H1 (cell line): ENCODE data around the gene GRIP1. TPM values are rescaled to one million over a fixed set of nuclear protein-coding genes. Genes with fewer than 3 reads are reported as not detected.
A peak's percentile ranks its signal among the peaks of the same experiment; 100 is the strongest.

ENCODE experiments used
- CTCF ChIA-PET: fragments of 300-600 bp; sonication (Branson Sonifier 250); formaldehyde crosslinking; loops from one replicate; lab custom pipeline; 2021; ENCODE audit not compliant: partially characterized antibody; lab: Charles Lee
- POLR2A ChIA-PET: fragments of 300-600 bp; sonication (Branson Sonifier 250); formaldehyde crosslinking; loops from one replicate; lab custom pipeline; 2021; ENCODE audit warnings: inconsistent platforms; ENCODE audit not compliant: partially characterized antibody; lab: Charles Lee
- DNase-seq, 2 experiments: peaks; one replicate each; pipeline versions ENCODE4 v3.0.0 to v3.0.0-alpha.2; 2010 to 2022; ENCODE audit warnings: low spot score in 2 of 2, low read depth in 1 of 2, mixed read lengths in 1 of 2
- FAIRE-seq: peaks from 2 replicates; lab custom pipeline; 2011; peaks lifted over from hg19 to GRCh38; lab: Jason Lieb, UNC
- H2AFZ ChIP-seq: 2 replicates; pipeline ENCODE4 v1.8.1; 2012; ENCODE audit warnings: low read length, inconsistent platforms
- H2AK5ac ChIP-seq: 2 replicates; pipeline ENCODE4 v1.6.1; 2013; ENCODE audit warnings: low read depth, low read length
- H2BK120ac ChIP-seq: replicated peaks from 2 replicates; pipeline ENCODE3; 2013; ENCODE audit warnings: low read depth, low read length, inconsistent platforms
- H2BK12ac ChIP-seq: 2 replicates; pipeline ENCODE4 v1.6.1; 2013; ENCODE audit warnings: low read depth, low read length
- H2BK15ac ChIP-seq: 2 replicates; pipeline ENCODE4 v1.6.1; 2013; ENCODE audit warnings: low read length
- H2BK20ac ChIP-seq: 2 replicates; pipeline ENCODE4 v1.6.1; 2013; ENCODE audit warnings: low read length
- H2BK5ac ChIP-seq: 2 replicates; pipeline ENCODE4 v1.6.1; 2013; ENCODE audit warnings: low read depth, low read length
- H3K14ac ChIP-seq: 2 replicates; pipeline ENCODE4 v1.6.1; 2013; ENCODE audit warnings: inconsistent platforms; ENCODE audit not compliant: insufficient read length
- H3K18ac ChIP-seq: 2 replicates; pipeline ENCODE4 v1.6.1; 2013; ENCODE audit warnings: low read length; ENCODE audit errors: extremely low read depth
- H3K23ac ChIP-seq: 2 replicates; pipeline ENCODE4 v1.6.1; 2013; ENCODE audit warnings: inconsistent platforms; ENCODE audit not compliant: insufficient read length
- H3K23me2 ChIP-seq: 2 replicates; pipeline ENCODE4 v1.6.1; 2013; ENCODE audit warnings: low read depth, low read length
- H3K27ac ChIP-seq: 2 replicates; pipeline ENCODE4 v1.6.1; 2011; ENCODE audit warnings: low read depth, low read length, inconsistent platforms
- H3K27me3 ChIP-seq, 4 experiments: replicated peaks in 1 of 4; 1 replicate in 1 of 4; 2 replicates in 3 of 4; pipeline versions ENCODE4 v1.6.1 to v1.8.1; 2011 to 2013; ENCODE audit warnings: low read length in 3 of 4, mild to moderate bottlenecking in 3 of 4, inconsistent platforms in 2 of 4, mixed read lengths in 2 of 4, moderate library complexity in 1 of 4; ENCODE audit not compliant: control insufficient read depth in 3 of 4, insufficient read depth in 3 of 4; ENCODE audit errors: extremely low read depth in 1 of 4
- H3K36me3 ChIP-seq, 4 experiments: 2 replicates each; pipeline versions ENCODE4 v1.6.1 to v1.8.1; 2011 to 2013; ENCODE audit warnings: mild to moderate bottlenecking in 4 of 4, low read length in 3 of 4, moderate library complexity in 2 of 4, control low read depth in 1 of 4, inconsistent platforms in 1 of 4; ENCODE audit not compliant: insufficient read depth in 4 of 4, control insufficient read depth in 2 of 4
- H3K4ac ChIP-seq: replicated peaks from 2 replicates; pipeline ENCODE3; 2013; ENCODE audit warnings: low read length, low read depth, mixed read lengths, inconsistent platforms; ENCODE audit not compliant: insufficient read length
- H3K4me1 ChIP-seq, 4 experiments: replicated peaks in 1 of 4; 1 replicate in 1 of 4; 2 replicates in 3 of 4; pipeline versions ENCODE4 v1.6.1 to v1.8.1; 2011 to 2013; ENCODE audit warnings: low read length in 3 of 4, inconsistent platforms in 2 of 4, mixed read lengths in 1 of 4; ENCODE audit not compliant: insufficient read depth in 4 of 4, control insufficient read depth in 3 of 4
- H3K4me2 ChIP-seq, 2 experiments: 2 replicates each; pipeline versions ENCODE4 v1.6.1 to v1.8.1; 2011 to 2013; ENCODE audit warnings: low read depth in 2 of 2, low read length in 2 of 2, control low read depth in 1 of 2, inconsistent platforms in 1 of 2, mild to moderate bottlenecking in 1 of 2; ENCODE audit not compliant: insufficient read depth in 1 of 2
- H3K4me3 ChIP-seq, 4 experiments: fragments of 200-600, 300-600 bp in 1 of 4; sonication (generic), shearing (Covaris generic), sonication (Bioruptor Twin) in 1 of 4; 2 replicates each; pipeline versions ENCODE4 v1.5.1 to v1.8.1; 2011 to 2016; ENCODE audit warnings: low read length in 4 of 4, low read depth in 3 of 4, control low read depth in 2 of 4, inconsistent platforms in 2 of 4, mild to moderate bottlenecking in 2 of 4, mixed read lengths in 1 of 4, moderate library complexity in 1 of 4; ENCODE audit not compliant: insufficient read depth in 2 of 4; ENCODE audit errors: extremely low read depth in 1 of 4
- H3K56ac ChIP-seq: replicated peaks from 2 replicates; pipeline ENCODE3; 2013; ENCODE audit warnings: low read depth, mild to moderate bottlenecking, mixed read lengths, low read length, inconsistent platforms; ENCODE audit not compliant: insufficient read length
- H3K79me1 ChIP-seq: 2 replicates; pipeline ENCODE4 v1.6.1; 2013; ENCODE audit warnings: low read depth, low read length, control low read depth
- H3K79me2 ChIP-seq, 2 experiments: 2 replicates each; pipeline versions ENCODE4 v1.6.1 to v1.8.1; 2012 to 2013; ENCODE audit warnings: low read length in 2 of 2, mild to moderate bottlenecking in 2 of 2, inconsistent platforms in 1 of 2; ENCODE audit not compliant: insufficient read depth in 2 of 2, control insufficient read depth in 1 of 2
- H3K9ac ChIP-seq, 4 experiments: replicated peaks in 1 of 4; 1 replicate in 1 of 4; 2 replicates in 3 of 4; pipeline versions ENCODE4 v1.6.1 to v1.8.1; 2011 to 2013; ENCODE audit warnings: low read depth in 3 of 4, low read length in 3 of 4, control low read depth in 2 of 4, mild to moderate bottlenecking in 2 of 4, moderate library complexity in 2 of 4, inconsistent platforms in 1 of 4; ENCODE audit errors: extremely low read depth in 1 of 4
- H3K9me3 ChIP-seq, 2 experiments: 2 replicates each; pipeline versions ENCODE4 v1.6.1 to v1.8.1; 2012 to 2013; ENCODE audit warnings: mild to moderate bottlenecking in 2 of 2, moderate library complexity in 2 of 2, control low read depth in 1 of 2, inconsistent platforms in 1 of 2, low read depth in 1 of 2, low read length in 1 of 2, mixed read lengths in 1 of 2; ENCODE audit not compliant: insufficient read depth in 2 of 2
- H4K20me1 ChIP-seq, 2 experiments: replicated peaks in 1 of 2; 2 replicates each; pipeline versions ENCODE3 to v1.8.1; 2011 to 2013; ENCODE audit warnings: inconsistent platforms in 2 of 2, low read length in 2 of 2, mild to moderate bottlenecking in 1 of 2; ENCODE audit not compliant: insufficient read depth in 2 of 2, control insufficient read depth in 1 of 2
- H4K5ac ChIP-seq: 2 replicates; pipeline ENCODE4 v1.6.1; 2013; ENCODE audit warnings: low read length, low read depth, mixed read lengths, inconsistent platforms; ENCODE audit not compliant: insufficient read length
- H4K8ac ChIP-seq: 2 replicates; pipeline ENCODE4 v1.8.0; 2013; ENCODE audit warnings: mild to moderate bottlenecking, moderate library complexity, low read length, inconsistent platforms; ENCODE audit not compliant: insufficient read depth; ENCODE audit errors: extremely low read depth
- H4K91ac ChIP-seq: replicated peaks from 2 replicates; pipeline ENCODE3; 2013; ENCODE audit warnings: low read length, mixed read lengths, inconsistent platforms; ENCODE audit not compliant: insufficient read length
- CEBPB ChIP-seq: IDR thresholded peaks from 2 replicates; pipeline ENCODE4 v1.6.1; 2012; ENCODE audit warnings: low read depth, low read length
- JUN ChIP-seq: IDR thresholded peaks from 2 replicates; pipeline ENCODE4 v1.6.1; 2011; ENCODE audit warnings: low read depth, mild to moderate bottlenecking, improper control_type of control experiment, low read length
- MAX ChIP-seq: IDR thresholded peaks from 2 replicates; pipeline ENCODE4 v1.6.1; 2012; ENCODE audit warnings: inconsistent platforms
- POLR2AphosphoS5 ChIP-seq: IDR thresholded peaks from 2 replicates; pipeline ENCODE4 v1.6.1; 2011; ENCODE audit warnings: low read depth, low read length
- SUZ12 ChIP-seq: fragments of 200-600 bp; sonication (generic); IDR thresholded peaks from 2 replicates; pipeline ENCODE4 v1.6.1; 2012; ENCODE audit warnings: mild to moderate bottlenecking, inconsistent platforms, low read length, moderate library complexity, mixed read lengths
- WGBS, 2 experiments: shearing (Covaris generic) in 1 of 2; methylation state at CpG; one replicate each; pipeline versions ENCODE4 v1.1.6 to v1.1.7; 2013 to 2015; ENCODE audit warnings: low lambda C conversion rate in 2 of 2, mixed read lengths in 2 of 2, inconsistent platforms in 1 of 2, low coverage in 1 of 2, missing lambda C conversion rate in 1 of 2; ENCODE audit not compliant: insufficient replicate concordance in 2 of 2, insufficient coverage in 1 of 2, insufficient read length in 1 of 2; ENCODE audit errors: extremely low coverage in 1 of 2, missing lambda C conversion rate in 1 of 2; 5-methylcytosine and 5-hydroxymethylcytosine counted together
- polyA plus RNA-seq, 7 experiments: library from polyadenylated mRNA; depleted of rRNA in 3 of 7; stranded (reverse) in 5 of 7; unstranded in 2 of 7; fragments of >200 nt in 5 of 7; fragments of 200-250 nt in 2 of 7; gene quantifications; 1 replicate in 5 of 7; 2 replicates in 1 of 7; 4 replicates in 1 of 7; pipeline versions ENCODE4 v1.2.1 to v1.2.3, GENCODE V29; 2011 to 2013; ENCODE audit warnings: missing spikeins in 2 of 7, mixed read lengths in 2 of 7
- total RNA-seq: library from RNA; stranded (reverse); fragmentation: NEBNext Ultra II Directional; extraction: Animal tissue kit (Norgen Biotek cat#: 25700); gene quantifications from 2 replicates; pipeline ENCODE4 v1.2.1, GENCODE V29; 2021

The GRIP1 gene
- total and polyA plus RNA-seq, 2 of the 8 experiments (the other 6 are each of a cell fraction or from before 2014, with no cell fraction given) = 4.5 to 27.3 TPM

DNA sequence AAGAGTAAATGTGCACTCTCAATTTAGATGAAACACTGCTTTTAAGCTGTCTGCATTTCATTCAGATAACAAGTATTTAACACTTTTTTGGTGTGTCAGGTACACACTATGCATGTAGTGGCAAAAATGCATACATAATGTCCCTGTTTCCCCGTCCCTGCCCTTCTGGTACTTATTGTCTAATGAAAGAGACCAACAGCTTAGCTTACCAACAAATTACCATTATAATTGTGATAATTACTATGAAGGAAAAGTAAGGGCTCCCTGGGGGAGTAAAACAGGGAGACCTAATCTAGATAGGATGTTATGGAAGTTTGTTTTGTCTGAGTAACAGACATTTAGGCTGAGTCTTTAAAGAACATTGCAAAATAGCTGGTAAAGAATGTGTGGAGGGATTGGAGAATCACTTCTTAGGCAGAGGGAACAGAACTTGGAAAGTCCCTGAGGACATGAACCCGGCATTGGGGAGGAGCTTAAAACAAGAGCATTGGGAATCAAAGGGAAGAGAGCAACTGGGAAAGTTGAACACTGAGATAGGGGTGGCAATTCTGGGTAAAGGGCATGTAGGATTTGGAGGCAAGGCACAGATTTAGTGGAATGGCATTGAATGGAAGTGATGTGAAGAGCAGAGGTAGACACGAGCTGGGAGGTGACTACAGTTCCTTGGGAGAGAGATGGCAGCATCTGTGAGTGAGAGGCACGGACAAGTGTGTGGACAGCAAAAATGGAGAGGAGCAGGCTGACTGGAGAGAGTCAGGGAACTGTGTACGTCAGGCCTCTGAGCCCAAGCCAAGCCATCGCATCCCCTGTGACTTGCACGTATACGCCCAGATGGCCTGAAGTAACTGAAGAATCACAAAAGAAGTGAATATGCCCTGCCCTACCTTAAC, 181.6 kb downstream of the GRIP1 start:
- peak overlapping the region; percentile 88; the same call in 1 of the 2 replicates for H3K18ac ChIP-seq
- peak overlapping the region; percentile 44 to 61 for H3K4me2 ChIP-seq
- no peaks in the 10 kb centered on the region for H3K79me2 ChIP-seq
- peak overlapping the region; percentile 66 for H3K56ac ChIP-seq
- no peak overlapping the region for H3K14ac ChIP-seq
- H4K5ac ChIP-seq = peak overlapping the region; percentile 81
- H2AFZ ChIP-seq = no peak overlapping the region
- H3K4me1 ChIP-seq = peaks cover 4 to 23% (median 17%) of the 10 kb centered on the region in 4 experiments
- no peaks in the 10 kb centered on the region for H3K9me3 ChIP-seq
- H3K4me3 ChIP-seq = peak overlapping the region in 1 of 4 experiments; percentile 9; a peak in 1 of 8 replicates
- no peaks in the 10 kb centered on the region for H3K23me2 ChIP-seq
- peak overlapping the region; percentile 95 for H2BK120ac ChIP-seq
- peak; percentile 54 to 61 for DNase-seq
- peak overlapping the region; percentile 89; the same call in 1 of the 2 replicates for H2BK20ac ChIP-seq
- H4K91ac ChIP-seq = peak overlapping the region; percentile 98
- ChIA-PET POLR2A (interaction anchor here (1.0 to 1.7 kb wide), 4 partner anchors 8 to 153 kb away, joined by 3 to 4 read pairs (median 4); no protein-coding TSS in a partner anchor), CTCF (interaction anchor here (1.7 to 1.9 kb wide), 2 partner anchors 10 to 89 kb away, joined by 4 to 5 read pairs; no protein-coding TSS in a partner anchor)
- H3K27me3 ChIP-seq = no peaks in the 10 kb centered on the region
- H4K8ac ChIP-seq = peak overlapping the region; percentile 7; the same call in 1 of the 2 replicates
- WGBS, 2 experiments = 30% methylated on average over 8 of the region's 8 CpGs; no CpG with 5 or more reads in 1 of the 2 experiments
- H3K4ac ChIP-seq = peak overlapping the region; percentile 94
- FAIRE-seq = peak; percentile 24
- H3K23ac ChIP-seq = no peak overlapping the region
- H3K36me3 ChIP-seq = no peaks in the 10 kb centered on the region
- peak overlapping the region in 2 of 4 experiments; percentile 13 to 55; a peak in 3 of 7 replicates for H3K9ac ChIP-seq
- 0 out of 2 replicates have a peak overlapping the region, but pooled peaks have one; percentile 6 for H2BK15ac ChIP-seq
- H2AK5ac ChIP-seq = peak overlapping the region; percentile 95
- no peak for TF ChIP-seq JUN
- TF ChIP-seq CEBPB = peak; percentile 27; the same call in 1 of the 2 replicates
- TF ChIP-seq SUZ12 = no peak
- TF ChIP-seq POLR2AphosphoS5 = 0 out of 2 replicates have a peak, but pooled peaks have one; percentile 21
- TF ChIP-seq MAX = no peak
- no peaks in the 10 kb centered on the region for H4K20me1 ChIP-seq
- H2BK5ac ChIP-seq = peak overlapping the region; percentile 99
- H3K79me1 ChIP-seq = no peaks in the 10 kb centered on the region
- peak overlapping the region; percentile 82 for H2BK12ac ChIP-seq
- H3K27ac ChIP-seq = peak overlapping the region; percentile 83; the same call in 1 of the 2 replicates
